CD14-positive monocyte (primary cell): Measurements from ENCODE around the gene ERLEC1. TPM values are rescaled to one million over a fixed set of nuclear protein-coding genes. Genes with fewer than 3 reads are reported as not detected.

ENCODE experiments used
- DNase-seq, 3 donors: peaks; one replicate each; pipeline ENCODE4 v3.0.0-alpha.2; 2011 to 2022
- H2AFZ ChIP-seq: 2 replicates; pipeline ENCODE4 v1.6.0; 2012; ENCODE audit warnings: mild to moderate bottlenecking, low read depth, low read length, inconsistent platforms; ENCODE audit not compliant: insufficient read depth, poor library complexity, severe bottlenecking
- H3K27ac ChIP-seq, 2 donors: 1 replicate in 1 of 2; 2 replicates in 1 of 2; pipeline ENCODE4 v1.5.1; 2012 to 2013; ENCODE audit warnings: low read length in 2 of 2, control low read depth in 1 of 2, inconsistent platforms in 1 of 2, low read depth in 1 of 2, mild to moderate bottlenecking in 1 of 2
- H3K27me3 ChIP-seq, 2 donors: one replicate each; pipeline versions ENCODE4 v1.6.0 to v1.6.1; 2011 to 2013; ENCODE audit warnings: low read length in 2 of 2; ENCODE audit not compliant: control insufficient read depth in 2 of 2, insufficient read depth in 2 of 2
- H3K36me3 ChIP-seq, 2 donors: replicated peaks in 1 of 2; 1 replicate in 1 of 2; 2 replicates in 1 of 2; pipeline versions ENCODE4 v1.5.1 to v1.6.1; 2012 to 2013; ENCODE audit warnings: low read length in 2 of 2, control low read depth in 1 of 2, inconsistent platforms in 1 of 2, mild to moderate bottlenecking in 1 of 2; ENCODE audit not compliant: insufficient read depth in 2 of 2, control insufficient read depth in 1 of 2
- H3K4me1 ChIP-seq, 2 donors: 1 replicate in 1 of 2; 2 replicates in 1 of 2; pipeline versions ENCODE4 v1.5.1 to v1.6.1; 2012 to 2013; ENCODE audit warnings: low read length in 2 of 2, control low read depth in 1 of 2, inconsistent platforms in 1 of 2, mild to moderate bottlenecking in 1 of 2, moderate library complexity in 1 of 2; ENCODE audit not compliant: insufficient read depth in 2 of 2, control insufficient read depth in 1 of 2
- H3K4me2 ChIP-seq: replicated peaks from 2 replicates; pipeline ENCODE3; 2012; ENCODE audit warnings: low read length, moderate library complexity, mild to moderate bottlenecking; ENCODE audit not compliant: poor library complexity, severe bottlenecking; ENCODE audit errors: extremely low read depth
- H3K4me3 ChIP-seq, 3 experiments: fragments of 200-600 bp in 1 of 3; sonication (generic) in 1 of 3; replicated peaks in 1 of 3; 1 replicate in 2 of 3; 2 replicates in 1 of 3; pipeline ENCODE4 v1.5.1; 2011 to 2013; ENCODE audit warnings: low read length in 3 of 3, mild to moderate bottlenecking in 3 of 3, control low read depth in 2 of 3, low read depth in 2 of 3, inconsistent platforms in 1 of 3, moderate library complexity in 1 of 3
- H3K79me2 ChIP-seq: 2 replicates; pipeline ENCODE4 v1.6.0; 2012; ENCODE audit warnings: mild to moderate bottlenecking, control low read depth, inconsistent platforms, low read length, moderate library complexity; ENCODE audit not compliant: insufficient read depth
- H3K9ac ChIP-seq: 2 replicates; pipeline ENCODE4 v1.6.0; 2017; ENCODE audit warnings: low read length, mild to moderate bottlenecking; ENCODE audit not compliant: insufficient read depth, poor library complexity, severe bottlenecking
- H3K9me3 ChIP-seq, 2 donors: replicated peaks in 1 of 2; 1 replicate in 1 of 2; 2 replicates in 1 of 2; pipeline versions ENCODE4 v1.5.1 to v1.6.1; 2012 to 2013; ENCODE audit warnings: low read length in 2 of 2, control low read depth in 1 of 2; ENCODE audit not compliant: control insufficient read depth in 1 of 2, insufficient read depth in 1 of 2
- H4K20me1 ChIP-seq: 2 replicates; pipeline ENCODE4 v1.6.0; 2012; ENCODE audit warnings: mild to moderate bottlenecking, low read length, control low read depth, moderate library complexity; ENCODE audit not compliant: insufficient read depth
- H3K27ac Mint-ChIP-seq, 7 donors: one replicate each; pipeline ENCODE4 v1.8.0; 2020; ENCODE audit warnings: mild to moderate bottlenecking in 7 of 7, mixed read lengths in 7 of 7, moderate library complexity in 6 of 7, inconsistent platforms in 2 of 7
- H3K27me3 Mint-ChIP-seq, 3 donors: one replicate each; pipeline ENCODE4 v1.8.0; 2021 to 2022; ENCODE audit warnings: low read depth in 3 of 3, mild to moderate bottlenecking in 3 of 3, mixed read lengths in 3 of 3, moderate library complexity in 3 of 3, inconsistent platforms in 1 of 3
- H3K36me3 Mint-ChIP-seq, 2 donors: one replicate each; pipeline ENCODE4 v1.8.0; 2020; ENCODE audit warnings: mixed read lengths in 2 of 2, inconsistent platforms in 1 of 2, mild to moderate bottlenecking in 1 of 2
- H3K4me1 Mint-ChIP-seq: one replicate; pipeline ENCODE4 v1.8.0; 2020; ENCODE audit warnings: mild to moderate bottlenecking, mixed read lengths
- H3K4me3 Mint-ChIP-seq, 2 donors: one replicate each; pipeline ENCODE4 v1.8.0; 2020; ENCODE audit warnings: mild to moderate bottlenecking in 2 of 2, mixed read lengths in 2 of 2, moderate library complexity in 1 of 2
- H3K9me3 Mint-ChIP-seq, 7 donors: one replicate each; pipeline ENCODE4 v1.8.0; 2020 to 2022; ENCODE audit warnings: mixed read lengths in 7 of 7, mild to moderate bottlenecking in 6 of 7, moderate library complexity in 6 of 7, inconsistent platforms in 2 of 7
- whole genome bisulfite sequencing: methylation state at CpG from one replicate; pipeline ENCODE4 v1.1.5; 2013; ENCODE audit warnings: missing lambda C conversion rate; ENCODE audit not compliant: insufficient coverage; 5-methylcytosine and 5-hydroxymethylcytosine counted together
- intact Hi-C, 2 donors: fragments of 100-400 bp; cut with micrococcal nuclease; formaldehyde crosslinking; loops; one replicate each; pipeline versions ENCODE4 v1.15.0 to v1.15.1; 2023
- polyA plus RNA-seq, 3 donors: library from polyadenylated mRNA; depleted of rRNA in 1 of 3; unstranded in 2 of 3; stranded (reverse) in 1 of 3; fragments of 300-500 nt in 2 of 3; fragments of >200 nt in 1 of 3; fragmentation: Illumina TruSeq in 2 of 3; gene quantifications; 1 replicate in 2 of 3; 2 replicates in 1 of 3; pipeline ENCODE4 v1.2.3, GENCODE V29; 2012 to 2021
- TF ChIP-seq, protein P1 (sequence below): fragments of 200-600 bp; IDR thresholded peaks from one replicate; pipeline ENCODE4 v1.8.0; 2022; ENCODE audit warnings: antibody characterized with exemption, mild to moderate bottlenecking

The ERLEC1 gene
- polyA plus RNA-seq, 3 donors: 11.4 to 23.8 (median 23.7) TPM

DNA sequence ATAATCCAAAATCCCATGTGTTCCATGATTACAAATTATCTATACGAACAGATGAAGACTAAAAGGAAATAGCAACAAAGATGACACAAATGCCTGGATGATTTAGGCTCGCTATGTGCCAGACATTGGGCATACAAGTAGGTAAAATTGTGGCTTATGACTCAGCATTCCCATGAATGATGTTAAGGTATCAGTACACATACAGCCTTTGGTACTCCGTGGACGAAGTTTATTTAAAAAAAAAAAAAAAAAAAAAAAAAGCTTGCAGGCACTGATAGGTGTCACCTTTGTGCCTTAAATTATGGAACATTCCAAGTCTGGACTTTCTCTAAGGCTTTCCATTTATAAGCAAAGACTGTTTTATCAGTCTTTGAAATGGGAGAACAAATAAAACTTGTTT, 16.6 kb upstream of the ERLEC1 start:
- no peaks in the 10 kb centered on the region for H3K9me3 ChIP-seq
- no peak overlapping the region for H3K27ac Mint-ChIP-seq
- no peaks in the 10 kb centered on the region for H3K27me3 Mint-ChIP-seq
- TF ChIP-seq, protein P1, sequence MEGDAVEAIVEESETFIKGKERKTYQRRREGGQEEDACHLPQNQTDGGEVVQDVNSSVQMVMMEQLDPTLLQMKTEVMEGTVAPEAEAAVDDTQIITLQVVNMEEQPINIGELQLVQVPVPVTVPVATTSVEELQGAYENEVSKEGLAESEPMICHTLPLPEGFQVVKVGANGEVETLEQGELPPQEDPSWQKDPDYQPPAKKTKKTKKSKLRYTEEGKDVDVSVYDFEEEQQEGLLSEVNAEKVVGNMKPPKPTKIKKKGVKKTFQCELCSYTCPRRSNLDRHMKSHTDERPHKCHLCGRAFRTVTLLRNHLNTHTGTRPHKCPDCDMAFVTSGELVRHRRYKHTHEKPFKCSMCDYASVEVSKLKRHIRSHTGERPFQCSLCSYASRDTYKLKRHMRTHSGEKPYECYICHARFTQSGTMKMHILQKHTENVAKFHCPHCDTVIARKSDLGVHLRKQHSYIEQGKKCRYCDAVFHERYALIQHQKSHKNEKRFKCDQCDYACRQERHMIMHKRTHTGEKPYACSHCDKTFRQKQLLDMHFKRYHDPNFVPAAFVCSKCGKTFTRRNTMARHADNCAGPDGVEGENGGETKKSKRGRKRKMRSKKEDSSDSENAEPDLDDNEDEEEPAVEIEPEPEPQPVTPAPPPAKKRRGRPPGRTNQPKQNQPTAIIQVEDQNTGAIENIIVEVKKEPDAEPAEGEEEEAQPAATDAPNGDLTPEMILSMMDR: no peak
- H3K27me3 ChIP-seq: no peaks in the 10 kb centered on the region
- H2AFZ ChIP-seq: no peak overlapping the region
- DNase-seq: no peak
- intact Hi-C loops: no loop called here
- no peak overlapping the region for H3K27ac ChIP-seq
- peaks cover 0 to 3% (median 0%) of the 10 kb centered on the region in 7 donors for H3K9me3 Mint-ChIP-seq
- H3K4me3 ChIP-seq: no peak overlapping the region
- peaks cover 12% of the 10 kb centered on the region for H3K4me1 Mint-ChIP-seq
- WGBS: 100% methylated on average over 1 of the region's 4 CpGs
- H3K36me3 ChIP-seq: peaks cover 0 to 13% of the 10 kb centered on the region in 2 donors
- H3K4me2 ChIP-seq: no peak overlapping the region
- H3K4me3 Mint-ChIP-seq: no peak overlapping the region
- H3K9ac ChIP-seq: no peak overlapping the region
- peaks cover 54% of the 10 kb centered on the region for H3K79me2 ChIP-seq
- H3K4me1 ChIP-seq: peaks cover 8 to 17% of the 10 kb centered on the region in 2 donors
- H4K20me1 ChIP-seq: no peaks in the 10 kb centered on the region
- H3K36me3 Mint-ChIP-seq: peaks cover 10 to 12% of the 10 kb centered on the region in 2 donors

DNA sequence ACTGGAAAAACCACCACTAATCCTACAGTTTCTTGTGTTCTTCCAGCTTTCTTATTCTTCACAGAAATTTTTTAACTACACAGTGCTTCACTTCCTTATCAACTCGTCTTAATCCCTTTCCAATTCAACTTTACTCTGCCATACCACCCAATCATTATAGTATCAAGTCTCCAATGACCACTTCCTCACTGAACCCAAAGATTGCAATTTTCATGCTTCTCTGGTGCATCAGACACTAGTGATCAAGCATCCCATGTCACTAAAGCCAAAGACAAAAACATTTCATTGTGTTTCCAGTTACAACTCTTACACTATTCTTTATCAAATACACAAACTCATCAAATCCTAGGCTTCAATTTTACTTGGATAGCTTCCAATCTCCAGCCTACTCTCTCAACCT, 9.7 kb upstream of the ERLEC1 start:
- Histone ChIP-seq H3K4me1 (peaks cover 0 to 9% of the 10 kb centered on the region in 2 donors), H3K9me3 (no peaks in the 10 kb centered on the region), H3K27me3 (no peaks in the 10 kb centered on the region), H2AFZ (no peak overlapping the region), H3K9ac (no peak overlapping the region), H3K36me3 (peaks cover under 1 to 37% of the 10 kb centered on the region in 2 donors), H3K4me3 (no peak overlapping the region), H4K20me1 (no peaks in the 10 kb centered on the region), H3K27ac (peak overlapping the region in 1 of 2 donors; percentile 14), H3K4me2 (no peak overlapping the region), H3K79me2 (peaks cover 89% of the 10 kb centered on the region)
- no peak for DNase-seq
- no peaks in the 10 kb centered on the region for H3K27me3 Mint-ChIP-seq
- peaks cover 0 to 3% (median 0%) of the 10 kb centered on the region in 7 donors for H3K9me3 Mint-ChIP-seq
- TF ChIP-seq, protein P1: no peak
- H3K27ac Mint-ChIP-seq: peak overlapping the region in 1 of 7 donors; percentile 1
- 29% methylated on average over 1 of the region's 1 CpG for WGBS
- H3K4me3 Mint-ChIP-seq: no peak overlapping the region
- peaks cover 18 to 29% of the 10 kb centered on the region in 2 donors for H3K36me3 Mint-ChIP-seq
- peaks cover 15% of the 10 kb centered on the region for H3K4me1 Mint-ChIP-seq
- intact Hi-C loops: no loop called here
